ENCODE results near the gene TM2D3. TPM values are rescaled to one million over a fixed set of nuclear protein-coding genes. Genes with fewer than 3 reads are reported as not detected.

Gene TM2D3
- total RNA-seq, 1 experiment from 2014 or later: 35.2 TPM

DNA sequence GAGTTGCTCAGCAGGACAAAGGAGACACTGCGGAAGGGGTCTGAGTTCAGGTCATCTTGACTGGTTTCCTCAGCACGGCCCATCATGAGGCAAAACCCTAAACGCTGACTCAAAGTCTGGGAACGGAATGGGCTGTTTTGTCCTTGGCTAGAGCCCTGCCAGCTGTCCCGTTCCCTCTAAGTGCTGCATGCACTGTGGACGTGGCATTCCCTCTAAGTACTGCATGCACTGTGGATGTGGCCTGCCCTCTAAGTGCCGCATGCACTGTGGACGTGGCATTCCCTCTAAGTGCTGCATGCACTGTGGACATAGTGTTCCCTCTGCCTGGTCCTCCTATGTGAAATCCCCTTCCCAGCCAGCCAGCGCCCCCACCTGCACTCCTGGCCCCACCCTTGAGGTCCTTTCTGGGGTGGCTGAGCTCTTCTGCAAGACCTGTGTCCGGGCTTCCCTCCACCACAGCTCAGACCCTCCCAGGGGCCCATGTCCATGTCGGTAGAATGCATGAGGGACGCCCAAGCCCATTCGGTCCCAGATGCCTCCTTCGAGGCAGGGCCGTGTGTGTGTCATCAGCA lies 36.7 kb downstream of the TM2D3 start:
- POLR2A ChIA-PET: no interaction called here
- no peak for DNase-seq (ENCODE audit: low read depth, low spot score)
- RAD21 ChIA-PET (ENCODE audit: low non-redundant PET in 1 of 2, low total read pairs in 2 of 2, uncharacterized antibody in 2 of 2, unreplicated experiment in 2 of 2): no interaction called here
- Histone ChIP-seq H3K9ac (ENCODE audit: low read length) (no peak overlapping the region), H3K4me2 (ENCODE audit: low read length) (peak overlapping the region; percentile 83), H4K20me1 (ENCODE audit: insufficient read depth) (no peaks in the 10 kb centered on the region), H2AFZ (ENCODE audit: low read depth, low read length, poor library complexity, severe bottlenecking) (peak overlapping the region; percentile 66), H3K4me3 (replicated peaks in 1 of 2; ENCODE audit: low read depth in 1 of 2, low read length in 2 of 2) (peak overlapping the region in 1 of 2 experiments; percentile 38; a peak in 2 of 4 replicates), H3K27me3 (ENCODE audit: insufficient read depth, low read length) (no peaks in the 10 kb centered on the region), H3K4me1 (ENCODE audit: control insufficient read depth in 1 of 2, insufficient read depth in 2 of 2, low read length in 2 of 2) (peaks cover 13 to 18% of the 10 kb centered on the region in 2 experiments), H3K9me3 (ENCODE audit: control insufficient read depth in 1 of 2, insufficient read depth in 1 of 2, low read depth in 1 of 2, low read length in 2 of 2) (no peaks in the 10 kb centered on the region), H3K9me2 (ENCODE audit: insufficient read depth) (no peaks in the 10 kb centered on the region), H3K79me2 (ENCODE audit: insufficient read depth, low read length) (no peaks in the 10 kb centered on the region), H3K36me3 (ENCODE audit: control insufficient read depth in 1 of 2, insufficient read depth in 2 of 2, low read length in 2 of 2) (no peaks in the 10 kb centered on the region), H3K27ac (ENCODE audit: low read depth, low read length) (no peak overlapping the region; the same call in 1 of the 2 replicates)
- BruUV-seq (replicated peaks): no TSS peak
- TF ChIP-seq SP1 (IDR thresholded peaks at IDR 0.05; ENCODE audit: low read depth): no peak
- no peak for TF ChIP-seq JUND (IDR thresholded peaks at IDR 0.05)
- TF ChIP-seq, protein P1, sequence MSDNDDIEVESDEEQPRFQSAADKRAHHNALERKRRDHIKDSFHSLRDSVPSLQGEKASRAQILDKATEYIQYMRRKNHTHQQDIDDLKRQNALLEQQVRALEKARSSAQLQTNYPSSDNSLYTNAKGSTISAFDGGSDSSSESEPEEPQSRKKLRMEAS (IDR thresholded peaks at IDR 0.05): no peak
- no peak for TF ChIP-seq SRF (IDR thresholded peaks at IDR 0.05; ENCODE audit: low read depth)
- TF ChIP-seq ZNF274 (IDR thresholded peaks at IDR 0.05; ENCODE audit: low read depth, low read length): no peak
- no peak for TF ChIP-seq SIN3A (IDR thresholded peaks at IDR 0.05; ENCODE audit: low read depth)
- TF ChIP-seq FOSL1 (IDR thresholded peaks at IDR 0.05; ENCODE audit: low read depth): no peak
- TF ChIP-seq ZFX (IDR thresholded peaks at IDR 0.05): no peak
- TF ChIP-seq ELF1 (IDR thresholded peaks at IDR 0.05; ENCODE audit: borderline replicate concordance, low read depth): no peak
- TF ChIP-seq EZH2 (IDR thresholded peaks at IDR 0.05): no peak
- no peak for TF ChIP-seq YY1 (IDR thresholded peaks at IDR 0.05; ENCODE audit: extremely low read depth, insufficient replicate concordance, low read depth, low read length)
- no peak for TF ChIP-seq POLR2A (IDR thresholded peaks at IDR 0.05; ENCODE audit: borderline replicate concordance, extremely low read depth, insufficient read depth, insufficient read length)
- TF ChIP-seq POLR2AphosphoS5 (IDR thresholded peaks at IDR 0.05; ENCODE audit: low read depth, low read length): no peak
- TF ChIP-seq CBX3 (IDR thresholded peaks at IDR 0.05; ENCODE audit: low read depth): no peak
- TF ChIP-seq, protein P2, sequence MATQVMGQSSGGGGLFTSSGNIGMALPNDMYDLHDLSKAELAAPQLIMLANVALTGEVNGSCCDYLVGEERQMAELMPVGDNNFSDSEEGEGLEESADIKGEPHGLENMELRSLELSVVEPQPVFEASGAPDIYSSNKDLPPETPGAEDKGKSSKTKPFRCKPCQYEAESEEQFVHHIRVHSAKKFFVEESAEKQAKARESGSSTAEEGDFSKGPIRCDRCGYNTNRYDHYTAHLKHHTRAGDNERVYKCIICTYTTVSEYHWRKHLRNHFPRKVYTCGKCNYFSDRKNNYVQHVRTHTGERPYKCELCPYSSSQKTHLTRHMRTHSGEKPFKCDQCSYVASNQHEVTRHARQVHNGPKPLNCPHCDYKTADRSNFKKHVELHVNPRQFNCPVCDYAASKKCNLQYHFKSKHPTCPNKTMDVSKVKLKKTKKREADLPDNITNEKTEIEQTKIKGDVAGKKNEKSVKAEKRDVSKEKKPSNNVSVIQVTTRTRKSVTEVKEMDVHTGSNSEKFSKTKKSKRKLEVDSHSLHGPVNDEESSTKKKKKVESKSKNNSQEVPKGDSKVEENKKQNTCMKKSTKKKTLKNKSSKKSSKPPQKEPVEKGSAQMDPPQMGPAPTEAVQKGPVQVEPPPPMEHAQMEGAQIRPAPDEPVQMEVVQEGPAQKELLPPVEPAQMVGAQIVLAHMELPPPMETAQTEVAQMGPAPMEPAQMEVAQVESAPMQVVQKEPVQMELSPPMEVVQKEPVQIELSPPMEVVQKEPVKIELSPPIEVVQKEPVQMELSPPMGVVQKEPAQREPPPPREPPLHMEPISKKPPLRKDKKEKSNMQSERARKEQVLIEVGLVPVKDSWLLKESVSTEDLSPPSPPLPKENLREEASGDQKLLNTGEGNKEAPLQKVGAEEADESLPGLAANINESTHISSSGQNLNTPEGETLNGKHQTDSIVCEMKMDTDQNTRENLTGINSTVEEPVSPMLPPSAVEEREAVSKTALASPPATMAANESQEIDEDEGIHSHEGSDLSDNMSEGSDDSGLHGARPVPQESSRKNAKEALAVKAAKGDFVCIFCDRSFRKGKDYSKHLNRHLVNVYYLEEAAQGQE (IDR thresholded peaks at IDR 0.05; ENCODE audit: low read depth): no peak
- TF ChIP-seq, protein P3, sequence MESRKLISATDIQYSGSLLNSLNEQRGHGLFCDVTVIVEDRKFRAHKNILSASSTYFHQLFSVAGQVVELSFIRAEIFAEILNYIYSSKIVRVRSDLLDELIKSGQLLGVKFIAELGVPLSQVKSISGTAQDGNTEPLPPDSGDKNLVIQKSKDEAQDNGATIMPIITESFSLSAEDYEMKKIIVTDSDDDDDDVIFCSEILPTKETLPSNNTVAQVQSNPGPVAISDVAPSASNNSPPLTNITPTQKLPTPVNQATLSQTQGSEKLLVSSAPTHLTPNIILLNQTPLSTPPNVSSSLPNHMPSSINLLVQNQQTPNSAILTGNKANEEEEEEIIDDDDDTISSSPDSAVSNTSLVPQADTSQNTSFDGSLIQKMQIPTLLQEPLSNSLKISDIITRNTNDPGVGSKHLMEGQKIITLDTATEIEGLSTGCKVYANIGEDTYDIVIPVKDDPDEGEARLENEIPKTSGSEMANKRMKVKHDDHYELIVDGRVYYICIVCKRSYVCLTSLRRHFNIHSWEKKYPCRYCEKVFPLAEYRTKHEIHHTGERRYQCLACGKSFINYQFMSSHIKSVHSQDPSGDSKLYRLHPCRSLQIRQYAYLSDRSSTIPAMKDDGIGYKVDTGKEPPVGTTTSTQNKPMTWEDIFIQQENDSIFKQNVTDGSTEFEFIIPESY (IDR thresholded peaks at IDR 0.05; ENCODE audit: extremely low read depth, insufficient replicate concordance, low read length): no peak
- TF ChIP-seq, protein P4, sequence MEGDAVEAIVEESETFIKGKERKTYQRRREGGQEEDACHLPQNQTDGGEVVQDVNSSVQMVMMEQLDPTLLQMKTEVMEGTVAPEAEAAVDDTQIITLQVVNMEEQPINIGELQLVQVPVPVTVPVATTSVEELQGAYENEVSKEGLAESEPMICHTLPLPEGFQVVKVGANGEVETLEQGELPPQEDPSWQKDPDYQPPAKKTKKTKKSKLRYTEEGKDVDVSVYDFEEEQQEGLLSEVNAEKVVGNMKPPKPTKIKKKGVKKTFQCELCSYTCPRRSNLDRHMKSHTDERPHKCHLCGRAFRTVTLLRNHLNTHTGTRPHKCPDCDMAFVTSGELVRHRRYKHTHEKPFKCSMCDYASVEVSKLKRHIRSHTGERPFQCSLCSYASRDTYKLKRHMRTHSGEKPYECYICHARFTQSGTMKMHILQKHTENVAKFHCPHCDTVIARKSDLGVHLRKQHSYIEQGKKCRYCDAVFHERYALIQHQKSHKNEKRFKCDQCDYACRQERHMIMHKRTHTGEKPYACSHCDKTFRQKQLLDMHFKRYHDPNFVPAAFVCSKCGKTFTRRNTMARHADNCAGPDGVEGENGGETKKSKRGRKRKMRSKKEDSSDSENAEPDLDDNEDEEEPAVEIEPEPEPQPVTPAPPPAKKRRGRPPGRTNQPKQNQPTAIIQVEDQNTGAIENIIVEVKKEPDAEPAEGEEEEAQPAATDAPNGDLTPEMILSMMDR (IDR thresholded peaks at IDR 0.05 in 2 of 3, conservative IDR thresholded peaks at IDR 0.05 in 1 of 3; ENCODE audit: borderline replicate concordance in 1 of 3, insufficient read depth in 1 of 3, low read depth in 2 of 3, low read length in 2 of 3): no peak
- no peak for TF ChIP-seq EGR1 (IDR thresholded peaks at IDR 0.05; ENCODE audit: low read depth)
- no peak for TF ChIP-seq EZH2phosphoT487 (IDR thresholded peaks at IDR 0.05; ENCODE audit: borderline replicate concordance)
- intact Hi-C loops (cut with micrococcal nuclease): no loop called here
- ATAC-seq: no peak; the same call in 1 of the 2 replicates
- CTCF ChIA-PET: no interaction called here

Measured in HCT116 (cell line).